Measurements from ENCODE around the gene MTERF2. TPM values are rescaled to one million over a fixed set of nuclear protein-coding genes. Genes with fewer than 3 reads are reported as not detected.
A peak's percentile ranks its signal among the peaks of the same experiment; 100 is the strongest.

The MTERF2 gene
- total and polyA plus RNA-seq, 8 donors, result 9.9 to 42.8 (median 14.3) TPM

- FAIRE-seq (peak; percentile 65), ATAC-seq (peak; percentile 82 to 87 (median 84)), DNase-seq (peak in 1 of 6 donors; percentile 32)
- WGBS, 2 donors, result 47 to 49% methylated on average over 3 of the region's 3 CpGs
- no peak overlapping the region for H3K4me3 ChIP-seq
- intact Hi-C loops (cut with DNase I), result no loop called here
- H3K9me3 ChIP-seq, result no peaks in the 10 kb centered on the region
- peak overlapping the region; percentile 25 to 85 (median 66) for H3K27ac ChIP-seq
- H3K36me3 ChIP-seq, result peaks cover 0 to 9% (median 0%) of the 10 kb centered on the region in 3 donors
- peaks cover 44 to 69% (median 65%) of the 10 kb centered on the region in 3 donors for H3K4me1 ChIP-seq
- TF ChIP-seq, protein P1, sequence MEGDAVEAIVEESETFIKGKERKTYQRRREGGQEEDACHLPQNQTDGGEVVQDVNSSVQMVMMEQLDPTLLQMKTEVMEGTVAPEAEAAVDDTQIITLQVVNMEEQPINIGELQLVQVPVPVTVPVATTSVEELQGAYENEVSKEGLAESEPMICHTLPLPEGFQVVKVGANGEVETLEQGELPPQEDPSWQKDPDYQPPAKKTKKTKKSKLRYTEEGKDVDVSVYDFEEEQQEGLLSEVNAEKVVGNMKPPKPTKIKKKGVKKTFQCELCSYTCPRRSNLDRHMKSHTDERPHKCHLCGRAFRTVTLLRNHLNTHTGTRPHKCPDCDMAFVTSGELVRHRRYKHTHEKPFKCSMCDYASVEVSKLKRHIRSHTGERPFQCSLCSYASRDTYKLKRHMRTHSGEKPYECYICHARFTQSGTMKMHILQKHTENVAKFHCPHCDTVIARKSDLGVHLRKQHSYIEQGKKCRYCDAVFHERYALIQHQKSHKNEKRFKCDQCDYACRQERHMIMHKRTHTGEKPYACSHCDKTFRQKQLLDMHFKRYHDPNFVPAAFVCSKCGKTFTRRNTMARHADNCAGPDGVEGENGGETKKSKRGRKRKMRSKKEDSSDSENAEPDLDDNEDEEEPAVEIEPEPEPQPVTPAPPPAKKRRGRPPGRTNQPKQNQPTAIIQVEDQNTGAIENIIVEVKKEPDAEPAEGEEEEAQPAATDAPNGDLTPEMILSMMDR (IDR thresholded peaks at IDR 0.05), result no peak
- no peaks in the 10 kb centered on the region for H3K27me3 ChIP-seq
Measured at GRCh38 chr12:106975993-106976658, 10.8 kb downstream of the MTERF2 start.

- H3K4me3 ChIP-seq, result no peak overlapping the region
- no peak for FAIRE-seq
- H3K27ac ChIP-seq, result peak overlapping the region; percentile 25 to 85 (median 66)
- intact Hi-C loops (cut with DNase I), result no loop called here
- peaks cover 44 to 69% (median 65%) of the 10 kb centered on the region in 3 donors for H3K4me1 ChIP-seq
- 88 to 94% methylated on average over 8 of the region's 8 CpGs for WGBS, 2 donors
- H3K36me3 ChIP-seq, result peaks cover 0 to 15% (median 0%) of the 10 kb centered on the region in 3 donors
- no peak for ATAC-seq
- H3K27me3 ChIP-seq, result no peaks in the 10 kb centered on the region
- TF ChIP-seq, protein P1 (IDR thresholded peaks at IDR 0.05), result no peak
- no peaks in the 10 kb centered on the region for H3K9me3 ChIP-seq
- peak in 2 of 6 donors; percentile 23 to 36 for DNase-seq
Measured at GRCh38 chr12:106975098-106975497, 11.8 kb downstream of the MTERF2 start.

DNA sequence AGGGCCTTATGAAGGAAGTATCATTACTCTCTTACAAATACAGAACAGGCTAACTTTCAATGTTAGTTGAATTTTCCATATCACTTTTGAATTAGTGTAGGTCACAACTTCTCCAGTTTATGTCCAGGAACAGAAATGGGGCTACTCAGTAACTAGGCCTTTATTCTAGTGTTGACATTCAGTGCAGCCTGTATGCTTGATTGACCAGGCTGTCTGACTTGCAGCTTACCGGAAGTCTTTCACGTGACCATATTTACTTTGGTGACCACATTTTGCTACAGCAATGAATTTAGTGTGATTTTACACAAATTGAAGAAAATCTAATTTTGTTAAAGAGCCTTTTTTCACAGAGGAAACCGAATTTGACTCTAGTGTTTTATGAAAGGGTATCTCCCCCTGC lies 12.4 kb downstream of the MTERF2 start:
- no peak for FAIRE-seq
- peak; percentile 48 to 75 (median 62) for ATAC-seq
- Histone ChIP-seq H3K9me3 (no peaks in the 10 kb centered on the region), H3K27me3 (no peaks in the 10 kb centered on the region), H3K4me3 (no peak overlapping the region), H3K27ac (peak overlapping the region; percentile 6 to 85 (median 54)), H3K36me3 (peaks cover 0 to 15% (median 0%) of the 10 kb centered on the region in 3 donors), H3K4me1 (peaks cover 44 to 69% (median 65%) of the 10 kb centered on the region in 3 donors)
- peak in 1 of 6 donors; percentile 33 for DNase-seq
- WGBS, 2 donors, result 35 to 45% methylated on average over 3 of the region's 3 CpGs
- intact Hi-C loops (cut with DNase I), result no loop called here
- TF ChIP-seq, protein P1 (IDR thresholded peaks at IDR 0.05), result no peak

- ATAC-seq, result no peak
- Histone ChIP-seq H3K27ac (peak overlapping the region in 1 of 4 donors; percentile 35), H3K4me1 (peaks cover 39 to 63% (median 60%) of the 10 kb centered on the region in 3 donors), H3K27me3 (no peaks in the 10 kb centered on the region), H3K36me3 (peaks cover 0 to 15% (median 0%) of the 10 kb centered on the region in 3 donors), H3K9me3 (no peaks in the 10 kb centered on the region), H3K4me3 (no peak overlapping the region)
- no peak for FAIRE-seq
- DNase-seq, result no peak
- TF ChIP-seq, protein P1 (IDR thresholded peaks at IDR 0.05), result no peak
- intact Hi-C loops (cut with DNase I), result no loop called here
Measured at GRCh38 chr12:106973545-106973944, 13.4 kb downstream of the MTERF2 start.

GRCh38 chr12:106971065-106971464 lies 15.9 kb downstream of the MTERF2 start:
- DNase-seq (no peak), FAIRE-seq (no peak), ATAC-seq (no peak)
- TF ChIP-seq, protein P1 (IDR thresholded peaks at IDR 0.05), result no peak
- Histone ChIP-seq H3K27ac (no peak overlapping the region), H3K36me3 (peaks cover 0 to 26% (median 5%) of the 10 kb centered on the region in 3 donors), H3K4me3 (no peak overlapping the region), H3K4me1 (peaks cover 19 to 44% (median 38%) of the 10 kb centered on the region in 3 donors), H3K9me3 (no peaks in the 10 kb centered on the region), H3K27me3 (no peaks in the 10 kb centered on the region)
- intact Hi-C loops (cut with DNase I), result no loop called here
- 94 to 98% methylated on average over 2 of the region's 2 CpGs for WGBS, 2 donors

All from pancreas (tissue), 10 donors.